NCI-H526 (cell line): Measurements from ENCODE around the gene HEBP1.
A peak's percentile ranks its signal among the peaks of the same experiment; 100 is the strongest.

Source experiments
- DNase-seq, 2 experiments: peaks; one replicate each; lab custom pipeline; 2025; lab: John Stamatoyannopoulos, UW

Gene HEBP1

DNA sequence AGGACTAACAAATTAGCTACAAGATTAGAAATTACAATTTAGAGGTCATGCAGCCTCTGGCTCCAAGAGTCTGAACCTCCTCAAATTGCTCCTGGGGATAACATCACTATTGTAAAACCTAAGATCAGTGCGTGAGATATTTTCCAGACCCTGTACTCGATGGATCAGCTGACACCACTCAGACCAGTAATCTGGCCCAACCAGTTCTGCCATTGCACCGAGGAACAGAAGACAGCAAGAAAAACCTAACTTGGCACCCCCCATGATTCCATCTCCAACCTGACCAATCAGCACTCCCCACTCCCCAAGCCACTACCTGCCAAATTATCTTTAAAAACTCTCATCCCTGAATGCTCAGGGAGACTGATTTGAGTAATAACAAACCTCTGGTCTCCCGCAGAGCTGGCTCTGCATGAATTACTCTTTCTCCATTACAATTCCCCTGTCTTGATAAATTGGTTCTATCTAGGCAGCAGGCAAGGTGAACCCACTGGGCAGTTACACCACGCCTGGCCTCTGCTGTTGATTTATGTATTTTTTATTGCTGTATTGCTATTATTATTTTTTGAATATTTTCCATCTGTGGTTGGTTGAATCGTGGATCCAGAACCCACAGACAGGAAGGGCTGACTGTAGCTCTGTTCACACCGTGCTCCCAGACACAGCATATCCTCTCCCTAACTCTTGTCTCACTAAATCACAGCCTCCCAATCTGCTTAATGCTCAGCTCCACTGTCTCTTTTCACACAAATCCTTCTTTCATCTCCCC, 9.2 kb downstream of the HEBP1 start:
- DNase-seq, result no peak

DNA sequence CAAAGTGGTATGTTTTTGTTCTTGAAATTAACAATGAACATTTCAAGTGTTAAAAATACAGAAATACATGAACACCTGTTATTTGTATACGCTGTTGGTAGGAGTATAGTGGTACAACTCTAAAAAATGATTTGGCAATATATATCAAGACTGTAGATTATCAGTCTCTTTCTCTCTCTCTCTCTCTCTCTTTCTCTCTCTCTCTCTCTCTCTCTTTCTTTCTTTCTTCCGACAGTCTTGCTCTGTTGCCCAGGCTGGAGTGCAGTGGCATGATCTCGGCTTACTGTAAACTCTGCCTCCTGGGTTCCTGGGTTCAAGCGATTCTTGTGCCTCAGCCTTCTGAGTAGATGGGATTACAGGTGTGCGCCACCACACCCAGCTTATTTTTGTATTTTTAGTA, 12.6 kb downstream of the HEBP1 start:
- DNase-seq, result no peak

DNA sequence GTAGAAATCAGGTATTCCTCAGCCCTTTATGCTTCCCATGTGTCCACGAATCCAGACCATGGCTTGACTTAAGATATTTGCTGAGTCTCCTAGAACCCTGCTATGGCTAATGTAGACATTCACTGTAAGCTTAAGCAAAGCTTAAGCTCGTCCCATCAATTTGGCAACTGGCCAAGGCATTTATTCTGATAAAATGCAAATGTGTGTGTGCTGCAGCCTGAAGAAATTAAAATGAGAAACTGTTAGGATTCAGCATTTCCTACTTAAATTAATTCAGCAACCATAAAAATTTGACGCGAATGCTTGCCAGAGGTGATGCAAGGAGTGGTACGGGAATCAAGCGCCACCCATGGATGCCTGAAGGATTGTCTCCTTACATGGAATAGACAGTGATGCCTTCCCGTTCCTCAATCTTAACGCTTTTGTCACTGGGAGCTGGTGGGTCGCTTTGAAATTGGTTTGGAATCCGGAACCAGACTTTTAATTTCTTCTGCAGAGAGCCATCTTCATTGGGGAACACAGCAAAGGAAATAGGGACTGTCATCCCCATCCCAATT, 13.2 kb downstream of the HEBP1 start:
- DNase-seq, result peak; percentile 69 to 76

DNA sequence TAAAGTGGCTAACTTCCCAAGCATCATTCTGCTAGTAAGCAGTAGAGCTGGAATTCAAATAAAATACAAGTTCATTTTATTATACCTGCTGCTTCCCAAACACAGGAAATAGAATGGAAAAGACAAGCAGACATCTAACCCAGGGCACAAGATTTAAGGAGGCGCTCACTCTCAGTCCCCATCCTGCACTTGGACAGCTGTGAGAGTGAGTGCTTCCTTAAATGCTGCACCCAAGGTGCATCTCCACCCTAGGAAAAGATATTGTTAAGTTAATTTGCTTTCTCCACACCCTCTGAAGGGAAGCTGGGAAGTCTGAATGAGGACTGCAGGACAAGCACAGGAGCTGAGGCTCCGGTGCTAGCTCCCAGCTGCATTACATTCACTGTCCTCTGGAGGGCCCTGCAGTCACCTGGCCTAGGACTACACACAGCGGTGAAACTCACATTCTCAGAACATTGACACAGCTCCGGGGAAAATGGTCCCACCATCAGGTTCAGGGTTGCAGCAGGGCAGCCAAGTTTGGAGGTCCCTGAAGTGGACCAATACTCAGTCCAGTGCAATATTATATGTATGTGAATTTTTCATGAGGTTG, 14.2 kb downstream of the HEBP1 start:
- DNase-seq, result peak in 1 of 2 experiments; percentile 32

DNA sequence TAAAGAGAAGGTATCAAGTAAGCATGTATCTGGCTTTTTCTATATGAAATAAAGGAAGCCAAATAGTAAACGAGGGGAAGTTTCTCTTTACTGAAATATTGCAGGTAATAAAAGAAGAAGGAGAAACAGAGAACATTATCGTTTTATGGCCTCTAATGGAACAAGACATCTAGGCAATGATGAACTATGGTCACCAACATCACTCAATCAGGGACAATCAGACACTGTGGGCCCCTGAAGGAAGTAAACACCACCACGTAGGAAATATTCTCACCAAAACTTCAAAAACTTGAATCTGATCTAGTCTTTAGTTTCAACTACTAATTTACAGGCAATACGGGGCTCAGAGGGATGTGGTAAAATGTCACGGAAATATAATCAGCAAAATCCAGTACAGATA, 15.9 kb downstream of the HEBP1 start:
- no peak for DNase-seq

DNA sequence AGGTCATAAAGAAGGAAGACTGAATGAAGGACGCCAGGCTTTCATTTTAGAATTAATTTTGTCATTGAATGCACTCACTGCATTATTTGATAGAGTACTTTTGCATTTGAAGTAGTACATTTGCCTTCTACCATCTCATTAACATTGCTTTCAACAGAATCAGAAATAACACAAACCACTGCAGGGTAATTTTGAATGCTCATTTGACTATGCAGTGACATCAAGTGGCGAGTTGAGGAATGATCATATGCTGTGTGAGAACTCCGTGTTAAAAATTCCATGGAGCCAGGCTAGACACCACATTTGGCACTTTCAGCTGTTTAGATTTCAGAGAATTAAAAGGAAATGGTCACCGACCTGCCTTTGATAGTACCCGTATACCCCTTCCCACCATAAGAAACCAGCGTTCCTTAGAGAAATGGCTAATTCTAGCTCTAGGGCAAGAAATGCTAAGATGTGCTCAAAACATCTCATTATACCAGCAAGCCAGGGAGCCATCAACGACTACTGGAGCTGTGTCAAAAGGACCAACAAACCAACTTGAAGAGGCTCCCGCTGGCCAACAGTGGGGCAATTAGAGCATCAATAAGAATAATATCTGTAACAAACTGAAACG, 16.5 kb downstream of the HEBP1 start:
- DNase-seq, result peak; percentile 28 to 67

DNA sequence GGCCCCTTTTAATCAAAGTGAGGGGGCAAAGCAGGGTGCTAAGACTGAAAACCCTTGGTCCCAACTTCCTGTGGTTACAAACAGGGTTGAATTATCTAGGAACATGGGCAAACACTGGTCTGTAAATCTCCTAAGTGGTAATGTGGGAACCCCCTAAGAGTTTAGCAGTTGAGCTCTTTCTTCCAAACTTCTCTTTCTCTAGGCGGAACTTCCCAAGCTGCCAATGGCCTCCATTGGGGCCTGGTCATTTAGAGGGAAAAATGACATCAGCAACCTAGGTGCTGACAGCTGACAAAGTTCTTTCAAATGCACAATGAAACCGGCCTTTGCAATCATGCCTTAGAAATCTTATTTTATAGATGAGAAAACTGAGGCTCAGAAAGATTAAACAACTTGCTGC, 17.7 kb downstream of the HEBP1 start:
- no peak for DNase-seq

DNA sequence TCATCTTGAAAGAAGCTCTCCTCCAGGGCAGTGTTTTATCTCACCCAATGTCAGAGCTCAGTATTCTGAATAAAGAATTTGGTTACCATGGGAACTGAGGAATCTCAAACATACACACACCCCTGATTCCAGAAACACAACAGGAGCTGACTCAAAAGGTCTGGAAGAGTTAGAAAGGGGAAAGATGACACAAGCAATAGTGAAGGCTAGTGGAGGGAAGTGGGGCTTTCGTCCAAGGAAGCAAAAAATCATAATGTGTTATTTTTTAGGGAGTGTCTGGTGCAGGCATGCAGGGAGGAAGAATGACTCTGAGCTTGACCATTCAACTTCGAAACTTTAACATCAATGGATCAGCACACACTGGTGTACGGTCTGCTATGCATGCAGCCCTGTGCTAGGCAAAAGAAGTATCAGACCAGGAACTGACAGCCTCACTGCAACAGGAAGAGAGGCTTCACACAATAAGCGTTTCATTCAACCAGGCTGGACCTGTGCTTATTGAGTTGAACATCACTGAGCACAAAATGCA, 20.3 kb downstream of the HEBP1 start:
- no peak for DNase-seq

DNA sequence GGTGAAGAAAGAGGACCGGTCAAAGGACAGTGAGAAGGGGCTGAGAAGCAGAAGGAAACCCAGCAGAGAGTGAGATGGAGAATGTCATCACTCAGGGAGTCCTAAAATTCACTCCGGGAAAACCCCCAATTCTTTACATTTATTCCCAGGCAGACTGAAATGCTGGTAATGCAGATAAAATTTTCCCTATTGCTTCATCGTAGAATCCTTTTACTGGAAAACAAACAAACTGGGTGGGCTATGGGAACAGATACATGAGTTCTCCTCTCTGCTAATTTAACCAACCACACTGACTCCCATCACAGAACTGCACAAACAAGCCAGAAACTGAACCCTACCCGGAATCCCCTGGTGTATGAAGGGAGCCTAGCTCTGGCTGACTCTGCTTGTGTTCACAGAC, 20.9 kb downstream of the HEBP1 start:
- no peak for DNase-seq

DNA sequence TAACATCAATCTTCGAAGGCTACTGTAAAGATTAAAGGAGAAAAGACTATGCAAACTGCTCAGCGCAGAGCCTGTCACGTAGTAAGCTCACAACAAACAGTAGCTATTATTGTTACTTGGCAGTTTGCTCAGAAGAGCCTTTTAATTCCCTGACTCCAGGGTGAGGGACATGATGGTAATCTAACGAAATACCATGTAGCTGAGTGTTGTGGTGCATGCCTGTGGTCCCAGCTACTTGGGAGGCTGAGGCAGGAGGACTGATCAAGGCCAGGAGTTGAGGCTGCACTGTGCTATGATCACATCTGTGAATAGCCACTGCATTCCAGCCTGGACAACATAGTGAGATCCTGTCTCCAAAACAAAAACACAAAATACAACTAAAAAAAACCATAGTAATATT, 22.8 kb downstream of the HEBP1 start:
- DNase-seq, result no peak

DNA sequence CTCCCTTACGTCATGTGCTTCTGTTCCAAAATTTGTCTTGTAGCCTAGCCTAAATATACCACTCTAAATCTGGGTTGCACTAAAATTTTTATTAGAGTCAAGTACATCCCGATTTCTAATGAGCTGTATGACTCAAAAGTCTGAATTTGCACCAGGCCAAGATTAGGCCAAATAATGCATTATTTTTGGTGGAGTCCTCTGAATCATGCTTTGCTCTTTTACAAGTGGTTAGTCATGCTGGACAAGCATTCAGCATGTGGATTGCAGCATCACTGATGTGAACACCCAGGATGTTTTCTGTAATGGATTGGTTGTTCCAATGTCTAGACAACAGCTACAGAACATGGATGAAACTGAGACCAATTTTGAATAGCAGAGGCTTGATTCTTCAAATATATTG, 23.7 kb downstream of the HEBP1 start:
- no peak for DNase-seq

DNA sequence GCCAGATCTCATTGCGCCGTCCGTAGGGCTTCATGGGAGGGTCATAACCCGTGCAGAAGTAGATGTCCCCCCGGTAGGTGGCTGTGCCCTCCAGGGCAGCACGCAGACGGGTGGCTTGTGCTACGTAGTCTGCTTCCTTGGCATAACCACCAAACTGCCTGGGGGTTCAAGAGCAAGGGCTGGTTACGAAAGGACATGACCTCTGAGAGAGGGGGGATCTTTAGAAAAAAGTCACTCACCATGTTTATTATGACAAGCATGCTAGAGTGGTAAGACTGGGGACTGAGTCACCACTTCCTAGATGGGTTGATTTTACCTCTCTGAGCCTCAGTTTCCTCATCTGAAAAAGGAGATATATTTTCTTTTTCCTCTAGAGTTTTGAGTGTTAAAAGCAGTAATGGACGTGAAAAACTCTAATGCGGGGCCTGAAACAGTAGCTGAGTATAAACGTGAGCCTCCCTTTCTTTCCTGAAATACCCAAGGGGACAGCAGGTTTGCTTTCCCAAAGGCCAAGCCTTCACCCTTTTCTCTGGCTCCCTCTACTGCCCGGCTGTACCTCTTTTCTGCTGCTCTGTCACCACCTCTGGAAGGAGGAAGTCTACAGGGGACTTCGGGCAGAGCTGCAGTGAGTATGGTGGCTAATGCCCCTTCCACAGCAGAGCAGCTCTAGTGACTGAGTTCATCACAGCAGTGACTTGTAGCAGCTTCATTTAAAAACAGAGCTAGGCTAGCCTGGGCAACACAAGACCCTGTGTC, 24.6 kb downstream of the HEBP1 start:
- peak in 1 of 2 experiments; percentile 17 for DNase-seq

DNA sequence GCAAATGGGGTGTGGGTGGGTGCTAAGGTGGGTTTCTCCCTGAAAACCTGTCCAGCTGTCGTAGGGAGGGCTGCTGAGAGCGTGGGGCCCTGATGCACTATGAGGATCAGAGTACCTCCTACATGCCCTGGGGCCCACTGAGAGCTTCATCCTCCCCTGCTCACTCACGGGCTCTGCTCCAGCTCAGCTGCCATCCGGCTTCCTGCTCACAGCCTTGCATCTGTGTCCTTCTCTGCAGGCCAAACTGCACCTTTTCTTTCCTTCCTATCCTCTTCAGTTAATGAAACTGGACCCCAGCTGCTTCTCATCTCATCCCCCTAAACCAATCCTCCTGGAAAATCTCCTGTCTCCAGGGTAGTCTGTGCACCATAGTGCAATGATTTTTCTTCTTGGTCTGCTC, 25.9 kb downstream of the HEBP1 start:
- no peak for DNase-seq

DNA sequence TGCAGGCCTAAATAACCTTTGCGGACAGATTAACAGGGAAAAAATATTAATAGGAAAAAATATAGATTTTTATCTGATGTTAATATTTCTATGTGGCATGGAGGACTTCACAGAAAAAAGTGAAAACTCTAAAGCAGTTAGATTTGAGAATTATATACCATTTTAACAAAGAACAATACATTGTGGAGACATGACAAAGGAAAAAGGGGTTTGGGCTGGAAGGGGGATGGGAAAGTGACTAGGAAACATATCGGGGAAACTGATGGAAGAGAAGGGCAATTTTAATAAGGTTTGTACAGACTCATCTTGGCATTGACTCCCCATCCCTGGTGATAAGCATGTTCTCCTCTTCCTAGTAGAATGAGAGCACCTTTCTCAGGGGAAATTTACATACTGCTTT, 27.0 kb downstream of the HEBP1 start:
- DNase-seq, result no peak

DNA sequence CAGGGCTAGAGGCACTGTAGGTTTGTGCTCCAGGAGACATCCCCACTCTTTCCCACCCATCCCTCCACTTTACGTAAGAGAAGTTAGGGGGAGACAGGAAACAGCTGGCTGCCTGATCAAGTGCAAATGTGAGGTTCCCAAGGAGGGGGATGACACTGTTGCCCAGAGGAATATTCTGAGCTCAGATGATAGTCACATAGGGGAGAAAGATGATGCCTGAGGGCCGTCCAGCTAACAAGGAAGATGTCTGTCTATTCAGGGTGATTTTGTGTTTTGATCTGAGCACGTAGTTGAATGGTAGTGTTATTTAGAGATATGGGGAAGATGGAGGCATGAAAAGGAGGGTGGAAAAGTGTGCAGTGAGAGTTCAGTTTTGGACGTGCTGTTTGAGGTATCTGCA, 34.2 kb downstream of the HEBP1 start:
- no peak for DNase-seq

DNA sequence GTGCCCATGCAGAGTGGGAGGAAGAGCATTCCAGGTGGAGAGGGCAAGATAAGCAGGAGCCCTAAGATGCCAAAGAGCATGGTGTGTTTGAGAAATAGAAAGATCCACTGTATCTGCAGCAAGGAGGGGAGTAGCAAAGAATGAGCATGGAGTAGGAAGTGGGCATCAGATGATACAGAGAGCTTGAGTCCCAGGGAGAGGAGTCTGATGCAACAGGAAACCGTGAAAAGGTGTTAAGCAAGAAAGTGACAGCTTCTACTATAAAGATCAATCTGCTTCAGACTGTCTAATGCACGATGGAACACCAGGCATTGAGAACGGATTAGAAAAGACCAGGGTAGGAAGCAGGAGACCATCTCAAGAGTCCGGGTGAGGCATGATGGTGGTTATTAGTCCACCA, 35.8 kb downstream of the HEBP1 start:
- DNase-seq, result no peak

DNA sequence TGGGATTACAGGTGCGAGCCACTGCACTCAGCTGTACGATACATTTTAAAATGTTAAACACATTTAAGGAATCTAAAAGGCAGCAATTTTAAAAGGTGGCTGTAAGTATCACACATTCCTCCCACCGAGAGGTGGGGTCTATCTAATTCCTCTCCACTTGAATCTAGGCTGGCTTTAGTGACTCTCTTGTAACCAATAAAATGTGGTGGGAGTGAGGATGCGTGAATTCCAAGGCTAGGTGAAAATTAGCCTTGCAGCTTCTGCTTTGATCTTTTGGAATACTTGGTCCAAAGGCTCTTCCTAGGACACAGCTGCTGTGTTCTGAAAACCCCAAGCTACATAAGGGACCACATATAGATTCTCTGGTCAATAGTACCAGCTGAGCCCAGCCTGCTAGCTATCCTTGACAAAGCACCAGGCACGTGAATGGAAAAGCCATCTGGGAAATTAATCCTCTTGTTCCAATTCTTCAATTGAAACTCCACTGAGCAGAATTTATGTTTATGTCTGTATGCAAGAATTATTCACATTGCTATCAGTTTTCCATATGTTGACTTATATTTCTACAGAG, 39.3 kb downstream of the HEBP1 start:
- no peak for DNase-seq

DNA sequence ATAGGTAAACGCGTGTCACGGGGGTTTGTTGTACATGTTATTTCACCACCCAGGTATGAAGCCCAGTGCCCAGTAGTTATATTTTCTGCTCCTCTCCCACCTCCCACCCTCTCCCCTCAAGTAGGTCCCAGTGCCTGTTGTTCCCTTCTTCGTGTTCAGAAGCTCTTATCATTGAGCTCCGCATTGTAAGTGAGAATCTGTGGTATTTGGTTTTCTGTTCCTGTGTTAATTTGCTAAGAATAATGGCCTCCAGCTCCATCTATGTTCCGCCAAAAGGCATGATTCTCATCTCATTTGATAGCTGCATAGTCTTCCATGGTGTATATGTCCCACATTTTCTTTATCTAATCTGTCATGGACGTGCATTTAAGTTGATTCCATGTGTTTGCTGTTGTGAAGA, 41.2 kb downstream of the HEBP1 start:
- no peak for DNase-seq

DNA sequence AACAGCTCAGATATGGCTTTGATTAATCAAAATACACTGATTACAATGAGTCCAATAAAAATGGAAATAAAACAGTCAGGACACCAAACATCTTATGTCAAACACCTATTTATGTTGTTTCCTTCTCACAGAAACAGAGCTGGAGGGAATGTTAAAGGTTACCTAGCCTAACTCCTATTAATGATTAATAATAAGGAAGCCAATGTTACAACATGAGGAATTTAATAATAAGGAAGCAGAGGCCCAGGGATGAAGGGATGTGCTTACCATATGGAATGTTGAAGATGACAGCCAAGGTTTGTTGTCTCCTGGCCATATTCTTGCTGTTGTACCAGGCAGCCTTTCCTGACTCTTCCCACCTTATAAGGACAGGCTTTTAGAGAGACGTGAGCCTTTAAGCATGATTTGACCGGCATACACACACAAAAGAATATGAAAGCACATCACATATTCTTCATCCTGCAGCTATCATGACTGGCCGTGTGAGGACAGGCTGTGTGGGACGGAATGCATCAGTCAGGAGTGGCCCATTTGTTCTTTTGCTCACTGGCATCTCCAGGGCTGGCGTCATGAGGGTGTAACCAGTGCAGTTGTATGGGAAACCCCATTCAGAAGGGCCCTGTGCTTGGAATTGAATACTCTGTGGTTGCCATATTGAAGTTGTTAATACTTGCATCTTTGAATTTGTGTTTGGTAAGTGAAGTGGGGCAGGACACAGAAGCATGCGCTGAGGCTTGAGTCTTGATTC, 45.0 kb downstream of the HEBP1 start:
- DNase-seq, result no peak

DNA sequence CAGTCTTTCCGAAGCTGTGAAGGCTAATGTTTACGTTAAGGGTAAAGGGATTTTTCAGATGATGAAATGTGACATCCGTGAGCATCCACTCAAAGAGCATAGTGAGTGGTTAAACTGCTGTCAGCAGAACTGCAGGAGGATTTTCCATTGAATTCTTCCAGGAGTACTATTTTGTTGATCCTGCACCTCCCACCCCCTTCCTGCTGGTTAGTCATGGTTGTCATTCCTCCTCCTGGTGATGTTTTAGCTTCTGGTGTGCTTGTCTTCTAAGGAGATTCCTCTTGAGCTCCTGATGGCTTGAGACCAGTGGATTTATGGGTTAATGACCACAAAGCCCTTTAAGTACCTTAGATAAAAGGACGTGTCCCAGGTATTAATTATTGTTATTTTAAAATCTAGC, 45.7 kb downstream of the HEBP1 start:
- no peak for DNase-seq

DNA sequence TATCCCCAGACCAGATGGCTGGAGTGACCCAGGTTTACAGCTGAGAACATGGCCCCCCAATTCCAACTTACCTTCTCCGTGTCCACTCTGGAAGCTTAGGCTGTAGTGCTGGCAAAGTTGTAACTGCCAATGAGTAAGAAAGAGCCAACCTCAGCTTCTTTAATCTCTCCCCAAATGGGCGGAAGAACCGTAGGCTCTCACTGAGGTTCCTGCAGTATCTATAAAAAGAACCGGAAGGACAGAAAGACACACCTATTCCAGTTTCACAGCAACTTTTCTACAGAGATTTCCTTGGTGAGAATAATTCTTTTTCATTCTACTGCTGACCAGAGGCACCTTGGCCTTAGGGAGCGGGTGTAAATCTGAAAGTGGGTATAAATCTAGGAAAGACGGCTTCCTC, 48.0 kb downstream of the HEBP1 start, which contains the start of gene GPRC5D:
Gene GPRC5D, minus strand, starts transcription at position 135 of the 400 bp plus-strand sequence. CDS start 1,786 bp downstream, outside the sequence.
- no peak for DNase-seq
